Measurements from ENCODE around the gene ITGAV.
"Not testable (repeated sequence)": the region's sequence is repeated elsewhere in the genome, so short reads cannot be mapped to it uniquely, and the experiment has no call there.

ITGAV gene

DNA sequence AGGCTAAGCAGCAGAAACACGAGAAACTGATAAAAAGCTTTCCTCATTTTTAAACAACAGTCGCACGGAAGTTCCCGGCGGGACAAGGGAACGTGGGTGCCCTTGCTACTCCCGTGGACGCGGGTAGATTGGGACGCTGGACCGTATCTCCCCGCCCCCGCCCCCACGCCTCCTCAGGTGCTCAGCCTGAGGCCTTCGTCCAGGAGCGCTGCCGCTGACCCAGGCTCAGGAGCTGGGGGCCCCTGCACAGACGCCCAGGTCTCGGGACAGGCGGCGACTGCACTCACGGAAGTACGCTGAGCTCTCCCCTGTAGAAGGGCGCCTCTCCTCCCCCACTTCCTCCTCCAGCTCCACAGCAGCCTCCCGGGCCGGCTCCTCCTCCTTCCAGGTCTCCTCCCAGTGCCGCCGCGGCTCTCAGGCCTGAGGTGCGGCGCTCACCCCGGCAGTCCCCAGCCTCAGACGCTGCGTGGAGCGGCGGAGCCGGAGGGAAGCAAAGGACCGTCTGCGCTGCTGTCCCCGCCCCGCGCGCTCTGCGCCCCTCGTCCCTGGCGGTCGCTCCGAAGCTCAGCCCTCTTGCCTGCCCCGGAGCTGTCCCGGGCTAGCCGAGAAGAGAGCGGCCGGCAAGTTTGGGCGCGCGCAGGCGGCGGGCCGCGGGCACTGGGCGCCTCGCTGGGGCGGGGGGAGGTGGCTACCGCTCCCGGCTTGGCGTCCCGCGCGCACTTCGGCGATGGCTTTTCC, at the start of gene ITGAV:
Gene ITGAV, plus strand, starts transcription at position 445 of the 738 bp plus-strand sequence. Its CDS starts 283 bp downstream, at position 728.
- DNase-seq (ENCODE audit: low spot score), result peak; percentile 90

DNA sequence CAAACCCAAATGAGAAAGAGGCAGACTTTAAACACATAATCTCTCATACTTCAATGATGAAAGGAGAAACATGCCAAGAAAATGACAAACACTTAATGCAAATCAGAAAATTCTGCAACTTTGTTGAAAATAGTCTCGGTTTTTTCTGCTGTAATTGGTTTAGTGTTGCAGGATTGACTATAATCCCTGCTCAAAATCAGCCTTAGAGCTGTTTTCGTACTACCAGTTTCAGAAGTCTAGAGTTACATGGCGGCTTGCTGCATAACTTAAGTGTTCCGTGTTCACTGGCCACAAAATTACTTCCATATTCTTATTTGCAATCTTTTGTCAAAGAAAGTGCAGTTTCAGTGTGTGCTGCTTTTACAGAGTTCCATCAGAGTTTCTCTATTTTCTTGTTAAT, 48.9 kb upstream of the ITGAV start:
- DNase-seq (ENCODE audit: low spot score), result no peak

- no peak for DNase-seq (ENCODE audit: low spot score)
Observed at GRCh38 chr2:186542002-186542401, 47.9 kb upstream of the ITGAV start.

DNA sequence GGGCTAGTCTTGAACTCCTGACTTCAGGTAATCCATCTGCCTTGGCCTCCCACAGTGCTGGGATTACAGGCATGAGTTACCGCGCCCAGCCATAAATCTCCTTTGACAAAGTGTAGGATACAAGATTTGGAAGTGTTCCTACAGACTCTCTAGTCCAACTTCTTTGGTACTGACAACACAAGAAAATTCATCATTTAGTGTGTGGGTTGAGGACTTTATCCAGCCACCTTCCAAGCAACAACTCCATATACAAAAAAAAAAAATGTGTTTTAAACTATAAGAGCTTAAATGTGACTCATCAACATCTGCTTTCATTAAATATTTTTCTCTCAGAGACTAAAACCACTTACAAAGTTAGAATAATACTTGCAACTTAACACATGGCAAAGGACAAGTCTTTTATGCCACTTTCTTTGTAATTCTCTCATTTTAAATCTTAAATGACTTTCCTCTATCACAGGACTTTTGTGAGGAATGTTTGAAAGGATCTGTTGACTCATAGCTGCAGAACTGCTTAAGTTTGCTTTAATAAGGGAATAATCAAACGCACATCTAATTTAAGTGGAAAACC, 46.2 kb upstream of the ITGAV start:
- DNase-seq (ENCODE audit: low spot score), result no peak

DNA sequence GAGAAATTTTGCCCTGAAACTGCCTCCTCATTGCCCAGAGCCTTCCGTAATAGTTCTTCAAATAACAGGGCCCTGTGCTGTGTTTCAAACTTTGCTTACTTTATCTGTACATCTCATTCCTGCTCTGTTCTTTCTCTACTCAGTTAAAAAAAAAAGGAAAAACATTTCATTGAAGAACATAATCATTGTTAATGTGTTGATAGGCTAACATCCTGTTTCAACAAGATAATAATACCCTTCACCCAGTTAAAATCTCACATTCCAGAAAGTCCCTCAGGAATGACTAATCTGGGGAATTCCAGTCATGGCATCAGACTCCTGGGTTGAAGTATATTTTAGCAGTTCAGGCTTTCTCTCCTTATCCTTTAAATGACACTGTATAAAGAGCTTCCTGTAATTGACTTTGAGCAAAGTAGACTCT, 45.6 kb upstream of the ITGAV start:
- peak; percentile 12 for DNase-seq (ENCODE audit: low spot score)

GRCh38 chr2:186546846-186547245, 43.0 kb upstream of the ITGAV start:
- no peak for DNase-seq (ENCODE audit: low spot score)

GRCh38 chr2:186551323-186552050, 38.4 kb upstream of the ITGAV start:
- DNase-seq (ENCODE audit: low spot score), result no peak

GRCh38 chr2:186554429-186554828, 35.4 kb upstream of the ITGAV start:
- DNase-seq (ENCODE audit: low spot score), result peak; percentile 30

GRCh38 chr2:186554850-186555671, 34.8 kb upstream of the ITGAV start:
- DNase-seq (ENCODE audit: low spot score), result no peak

- no peak for DNase-seq (ENCODE audit: low spot score)
Observed at GRCh38 chr2:186558512-186559276, 31.2 kb upstream of the ITGAV start.

GRCh38 chr2:186559370-186559769, 30.5 kb upstream of the ITGAV start:
- no peak for DNase-seq (ENCODE audit: low spot score)

GRCh38 chr2:186559848-186560247, 30.0 kb upstream of the ITGAV start:
- DNase-seq (ENCODE audit: low spot score), result no peak

GRCh38 chr2:186560254-186560653, 29.6 kb upstream of the ITGAV start:
- DNase-seq (ENCODE audit: low spot score), result no peak

DNA sequence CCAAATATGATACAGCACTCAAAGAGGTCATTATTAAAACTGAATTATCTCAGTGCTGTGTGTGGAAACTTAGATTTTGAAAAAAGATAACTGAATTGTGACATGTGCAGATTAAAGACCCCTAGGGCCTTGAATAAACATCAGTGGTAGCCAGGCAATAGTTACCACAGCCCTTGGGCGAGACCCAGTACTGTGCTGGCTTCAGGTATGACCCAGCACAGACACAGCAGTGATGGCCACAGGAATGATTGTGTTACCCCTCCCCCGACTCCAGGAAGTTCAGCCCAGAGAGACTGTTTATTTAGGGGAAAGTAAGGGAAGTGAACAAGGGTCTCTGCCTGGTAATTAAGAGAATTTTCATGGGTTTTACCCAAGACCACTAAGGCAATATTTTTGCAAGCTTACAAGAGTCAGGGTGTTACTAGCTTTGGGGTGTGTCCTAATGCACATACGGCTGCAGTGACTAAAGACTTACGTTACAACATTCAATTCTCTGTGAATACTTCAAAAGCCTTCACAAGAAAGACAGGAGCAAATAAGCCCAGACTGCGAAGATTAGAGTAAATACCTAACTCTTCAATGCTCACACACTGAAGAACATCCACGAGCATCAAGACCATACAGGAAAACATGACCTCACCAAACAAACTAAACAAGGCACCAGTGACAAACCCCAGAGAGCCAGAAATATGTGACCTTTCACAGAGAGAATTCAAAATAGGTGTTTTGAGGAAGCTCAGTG, 28.2 kb upstream of the ITGAV start:
- DNase-seq (ENCODE audit: low spot score), result no peak

GRCh38 chr2:186562209-186562578, 27.7 kb upstream of the ITGAV start:
- no peak for DNase-seq (ENCODE audit: low spot score)

DNA sequence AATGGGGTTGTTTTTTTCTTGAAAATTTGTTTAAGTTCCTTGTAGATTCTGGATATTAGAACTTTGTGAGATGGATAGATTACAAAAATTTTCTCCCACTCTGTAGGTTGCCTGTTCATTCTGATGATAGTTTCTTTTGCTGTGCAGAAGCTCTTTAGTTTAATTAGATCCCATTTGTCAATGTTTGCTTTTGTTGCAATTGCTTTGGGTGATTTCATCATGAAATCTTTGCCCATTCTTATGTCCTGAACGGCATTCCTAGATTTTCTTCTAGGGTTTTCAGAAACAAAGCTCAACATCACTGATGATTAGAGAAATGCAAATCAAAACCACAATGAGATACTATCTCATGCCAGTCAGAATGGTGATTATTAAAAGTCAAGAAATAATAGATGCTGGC, 21.3 kb upstream of the ITGAV start:
- not testable (repeated sequence) for DNase-seq (ENCODE audit: low spot score)

DNA sequence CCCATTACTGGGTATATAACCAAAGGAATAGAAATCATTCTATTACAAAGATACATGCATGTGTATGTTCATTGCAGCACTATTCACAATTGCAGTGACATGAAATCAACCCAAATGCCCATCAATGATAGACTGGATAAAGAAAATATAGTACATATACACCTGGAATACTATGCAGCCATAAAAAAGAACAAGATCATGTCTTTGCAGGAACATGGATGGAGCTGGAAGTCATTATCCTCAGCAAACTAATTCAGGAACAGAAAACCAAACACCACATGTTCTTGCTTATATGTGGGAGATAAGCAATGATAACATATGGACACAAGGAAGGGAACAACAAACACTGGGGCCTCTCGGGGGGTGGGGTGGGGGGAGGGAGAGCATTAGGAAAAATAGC, 20.7 kb upstream of the ITGAV start:
- DNase-seq (ENCODE audit: low spot score), result not testable (repeated sequence)

GRCh38 chr2:186569897-186570296, 20.0 kb upstream of the ITGAV start:
- DNase-seq (ENCODE audit: low spot score), result no peak

- DNase-seq (ENCODE audit: low spot score), result peak; percentile 15
Observed at GRCh38 chr2:186570604-186571003, 19.3 kb upstream of the ITGAV start.

DNA sequence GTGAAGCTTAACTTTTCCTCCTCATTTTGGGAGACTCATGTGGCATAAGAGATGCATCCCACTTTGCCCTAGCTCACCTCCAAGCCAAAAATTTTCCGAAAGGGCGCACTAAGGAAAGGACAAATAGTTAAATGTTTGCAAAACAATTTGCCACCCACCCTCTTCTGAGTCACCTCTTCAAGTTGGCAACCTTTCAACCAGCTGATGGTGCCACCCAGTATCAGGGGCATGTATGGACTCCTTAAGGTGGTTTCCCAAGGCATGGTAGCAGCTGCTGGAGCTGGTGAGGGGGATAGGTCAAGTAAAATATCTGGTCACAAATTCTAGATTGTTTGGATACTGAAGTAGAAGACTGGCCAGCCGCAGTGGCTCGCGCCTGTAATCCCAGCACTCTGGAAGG, 17.2 kb upstream of the ITGAV start:
- no peak for DNase-seq (ENCODE audit: low spot score)

DNA sequence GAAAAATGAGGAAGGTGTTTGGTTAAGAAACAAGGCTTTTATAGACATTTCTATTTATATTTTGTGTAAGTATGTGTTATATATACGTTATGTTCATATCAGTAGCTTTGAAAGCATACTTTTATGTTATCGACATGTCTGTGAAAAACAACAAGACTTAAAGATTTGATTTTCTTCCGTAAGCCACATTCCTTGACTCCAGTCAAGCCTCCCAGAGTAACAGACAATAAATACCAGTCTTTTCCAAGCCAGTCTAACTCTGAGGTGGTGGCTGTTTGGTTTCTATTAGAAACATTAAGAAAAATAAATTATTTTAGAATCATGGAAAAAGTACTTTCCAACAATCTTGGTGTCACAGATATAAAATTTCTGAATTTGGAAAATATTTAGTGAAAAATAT, 16.3 kb upstream of the ITGAV start:
- no peak for DNase-seq (ENCODE audit: low spot score)

Data from RKO (cell line).